Activated CD8-positive, alpha-beta memory T cell treated with anti-CD3 and anti-CD28 coated beads, Interleukin-2, amount 10 ng/mL, durations not matched to agents 7 days and 5 days (primary cell): Measurements from ENCODE around the gene MATK. TPM values are rescaled to one million over a fixed set of nuclear protein-coding genes. Genes with fewer than 3 reads are reported as not detected.

Source experiments
- ATAC-seq: fragments of 150-1000 bp; cut with Tn5 transposase; one replicate; pipeline ENCODE4 v1.10.0; 2021; ENCODE audit warnings: moderate library complexity
- CTCF ChIA-PET: fragments of 350-600 bp; sonication (Branson Sonifier 250); formaldehyde crosslinking; loops from one replicate; lab custom pipeline; 2021; ENCODE audit warnings: antibody characterized with exemption; lab: Charles Lee
- DNase-seq: peaks from one replicate; pipeline ENCODE4 v3.0.0-alpha.2; 2020
- H3K27ac Mint-ChIP-seq: one replicate; pipeline ENCODE4 v1.8.0; 2021; ENCODE audit warnings: mild to moderate bottlenecking, mixed read lengths
- H3K27me3 Mint-ChIP-seq: one replicate; pipeline ENCODE4 v1.8.0; 2021; ENCODE audit warnings: mixed read lengths
- H3K36me3 Mint-ChIP-seq: one replicate; pipeline ENCODE4 v1.8.0; 2021; ENCODE audit warnings: mild to moderate bottlenecking, mixed read lengths
- H3K4me1 Mint-ChIP-seq: one replicate; pipeline ENCODE4 v1.8.0; 2021; ENCODE audit warnings: mixed read lengths
- H3K4me3 Mint-ChIP-seq: one replicate; pipeline ENCODE4 v1.8.0; 2021; ENCODE audit warnings: mild to moderate bottlenecking, moderate library complexity, mixed read lengths
- H3K9me3 Mint-ChIP-seq: one replicate; pipeline ENCODE4 v1.8.0; 2022; ENCODE audit warnings: low read depth, mixed read lengths
- total RNA-seq, 2 experiments: library from RNA; stranded (reverse); gene quantifications; one replicate each; pipeline ENCODE4 v1.2.3, GENCODE V29; 2021

MATK gene
- total RNA-seq, 2 experiments from 2014 or later, result 26.8 to 30.8 TPM

DNA sequence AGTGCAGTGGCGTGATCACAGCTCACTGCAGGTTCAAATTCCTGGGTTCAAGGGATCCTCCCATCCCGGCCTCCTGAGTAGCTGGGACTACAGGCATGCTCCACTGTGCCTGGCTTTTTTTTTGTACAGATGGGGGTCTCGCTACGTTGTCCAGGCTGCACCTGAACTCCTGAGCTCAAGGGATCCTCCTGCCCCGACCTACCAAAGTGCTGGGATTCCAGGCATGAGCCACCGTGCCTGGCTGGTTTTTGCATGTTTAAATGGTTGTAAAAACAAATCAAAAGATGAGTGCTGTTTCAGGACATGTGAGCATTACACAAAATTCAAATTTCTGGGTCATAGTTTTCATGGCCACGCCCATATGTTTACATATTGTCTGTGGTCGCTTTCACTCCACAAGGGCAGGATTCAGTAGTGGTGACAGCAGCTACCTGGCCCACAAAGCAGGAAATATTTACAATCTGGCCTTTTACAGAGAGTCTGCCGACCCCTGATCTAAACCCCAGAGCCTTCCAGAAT lies 5.3 kb downstream of the MATK start:
- Mint-ChIP-seq H3K27me3 (no peaks in the 10 kb centered on the region), H3K4me1 (peaks cover 17% of the 10 kb centered on the region), H3K9me3 (peaks cover 14% of the 10 kb centered on the region), H3K4me3 (no peak overlapping the region), H3K36me3 (peaks cover 24% of the 10 kb centered on the region), H3K27ac (no peak overlapping the region)
- ATAC-seq, result no peak
- DNase-seq, result no peak
- CTCF ChIA-PET, result interaction anchor here (1.0 to 2.6 kb wide), 8 partner anchors 9 to 68 kb away, joined by 3 to 7 read pairs (median 4); partner anchors contain the start of genes MRPL54 and RAX2

DNA sequence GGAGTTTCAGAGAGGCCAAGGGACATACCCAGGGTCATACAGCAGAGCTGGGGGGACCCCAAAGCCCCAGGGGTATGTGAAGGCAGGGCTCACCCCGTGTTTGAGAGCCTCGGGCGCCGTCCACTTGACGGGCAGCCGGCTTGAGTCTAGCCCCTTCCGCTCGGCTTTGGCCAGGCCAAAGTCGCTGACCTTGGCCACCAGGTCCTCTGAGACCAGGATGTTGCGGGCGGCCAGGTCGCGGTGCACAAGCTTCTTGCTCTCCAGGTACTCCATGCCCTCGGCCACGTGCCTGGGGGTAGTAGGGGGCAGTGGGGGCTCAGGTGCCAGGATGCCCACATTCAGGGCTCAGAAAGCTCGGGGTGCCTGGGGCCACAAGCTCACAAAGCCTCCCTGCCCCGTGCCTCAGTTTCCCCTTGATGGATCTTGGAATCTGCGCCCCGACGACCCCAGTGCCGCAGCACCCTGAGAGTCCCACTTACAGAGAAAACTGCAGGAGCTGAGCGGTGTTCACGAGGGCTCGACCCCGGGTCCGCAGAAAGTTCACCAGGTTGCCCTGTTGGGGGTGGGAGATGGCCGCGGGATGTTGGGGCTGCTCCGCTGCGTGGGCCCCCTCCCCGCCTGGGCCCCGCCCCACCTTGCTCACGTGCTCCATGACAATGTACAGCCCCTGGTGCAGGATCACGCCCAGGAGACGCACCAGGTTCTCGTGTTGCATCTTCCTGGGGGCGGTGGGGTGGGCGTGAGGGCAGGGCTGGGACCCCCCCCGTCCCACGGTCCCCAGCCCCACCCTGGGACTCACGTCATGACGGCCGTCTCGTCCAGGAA lies 7.1 kb downstream of the MATK start:
- CTCF ChIA-PET, result interaction anchor here (0.8 to 2.6 kb wide), 3 partner anchors 16 to 70 kb away, joined by 3 to 7 read pairs (median 3); partner anchors contain the start of gene MRPL54
- H3K36me3 Mint-ChIP-seq, result peaks cover 22% of the 10 kb centered on the region
- peaks cover 6% of the 10 kb centered on the region for H3K4me1 Mint-ChIP-seq
- ATAC-seq, result no peak
- H3K9me3 Mint-ChIP-seq, result peaks cover 14% of the 10 kb centered on the region
- no peaks in the 10 kb centered on the region for H3K27me3 Mint-ChIP-seq
- H3K27ac Mint-ChIP-seq, result no peak overlapping the region
- H3K4me3 Mint-ChIP-seq, result no peak overlapping the region
- no peak for DNase-seq

GRCh38 chr19:3778104-3778867 lies 7.9 kb downstream of the MATK start:
- DNase-seq, result no peak
- Mint-ChIP-seq H3K36me3 (peaks cover 19% of the 10 kb centered on the region), H3K9me3 (peaks cover 14% of the 10 kb centered on the region), H3K4me1 (peaks cover 6% of the 10 kb centered on the region), H3K27ac (no peak overlapping the region), H3K4me3 (no peak overlapping the region), H3K27me3 (no peaks in the 10 kb centered on the region)
- ATAC-seq, result no peak
- CTCF ChIA-PET, result interaction anchor here (0.8 to 2.6 kb wide), 3 partner anchors 15 to 71 kb away, joined by 3 to 7 read pairs (median 3); partner anchors contain the start of gene MRPL54

DNA sequence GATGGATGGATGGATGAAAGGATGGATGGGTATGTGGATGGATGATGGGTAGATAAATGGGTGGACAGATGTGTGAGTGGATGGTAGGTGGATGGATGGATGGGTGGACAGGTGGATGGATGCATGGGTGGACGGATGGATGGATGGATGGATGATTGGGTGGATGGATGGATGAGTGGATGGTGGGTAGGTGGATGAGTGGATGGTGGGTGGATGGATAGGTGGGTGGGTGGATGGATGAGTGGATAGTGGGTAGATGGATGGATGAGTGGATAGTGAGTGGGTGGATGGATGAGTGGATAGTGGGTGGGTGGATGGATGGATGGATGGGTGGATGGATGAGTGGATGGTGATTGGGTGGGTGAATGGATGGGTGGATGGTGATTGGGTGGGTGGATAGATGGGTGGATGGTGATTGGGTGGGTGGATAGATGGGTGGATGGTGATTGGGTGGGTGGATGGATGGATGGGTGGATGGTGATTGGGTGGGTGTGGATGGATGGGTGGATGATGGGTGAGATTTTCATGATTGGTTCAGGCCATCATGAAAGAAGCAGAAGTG lies 9.6 kb downstream of the MATK start:
- Mint-ChIP-seq H3K27me3 (no peaks in the 10 kb centered on the region), H3K4me3 (no peak overlapping the region), H3K4me1 (peaks cover 11% of the 10 kb centered on the region), H3K9me3 (peaks cover 7% of the 10 kb centered on the region), H3K36me3 (peaks cover 8% of the 10 kb centered on the region), H3K27ac (no peak overlapping the region)
- no peak for ATAC-seq
- CTCF ChIA-PET, result no interaction called here
- DNase-seq, result no peak

GRCh38 chr19:3775831-3776230 lies 10.3 kb downstream of the MATK start:
- DNase-seq (no peak), ATAC-seq (no peak)
- CTCF ChIA-PET, result no interaction called here
- Mint-ChIP-seq H3K4me1 (peaks cover 6% of the 10 kb centered on the region), H3K27ac (no peak overlapping the region), H3K36me3 (peaks cover under 1% of the 10 kb centered on the region), H3K27me3 (no peaks in the 10 kb centered on the region), H3K9me3 (peaks cover under 1% of the 10 kb centered on the region), H3K4me3 (no peak overlapping the region)

GRCh38 chr19:3775374-3775711 lies 10.8 kb downstream of the MATK start:
- Mint-ChIP-seq H3K9me3 (no peaks in the 10 kb centered on the region), H3K4me1 (peaks cover 5% of the 10 kb centered on the region), H3K4me3 (no peak overlapping the region), H3K27ac (no peak overlapping the region), H3K36me3 (no peaks in the 10 kb centered on the region), H3K27me3 (no peaks in the 10 kb centered on the region)
- CTCF ChIA-PET, result interaction anchor here (1.6 kb wide), 1 partner anchor 13 kb away, joined by 5 read pairs; the partner anchor contains the start of gene MRPL54
- no peak for DNase-seq
- ATAC-seq, result no peak

GRCh38 chr19:3774621-3775373 lies 11.4 kb downstream of the MATK start:
- H3K27ac Mint-ChIP-seq, result no peak overlapping the region
- CTCF ChIA-PET, result interaction anchor here (1.0 to 2.8 kb wide), 3 partner anchors 12 to 824 kb away, joined by 3 to 14 read pairs (median 5); partner anchors contain the start of gene MRPL54
- ATAC-seq (no peak), DNase-seq (no peak)
- no peak overlapping the region for H3K4me3 Mint-ChIP-seq
- no peaks in the 10 kb centered on the region for H3K27me3 Mint-ChIP-seq
- no peaks in the 10 kb centered on the region for H3K9me3 Mint-ChIP-seq
- H3K36me3 Mint-ChIP-seq, result no peaks in the 10 kb centered on the region
- H3K4me1 Mint-ChIP-seq, result peaks cover 5% of the 10 kb centered on the region

GRCh38 chr19:3773814-3774515 lies 12.2 kb downstream of the MATK start:
- no peaks in the 10 kb centered on the region for H3K27me3 Mint-ChIP-seq
- CTCF ChIA-PET, result interaction anchor here (1.0 to 2.8 kb wide), 4 partner anchors 11 to 824 kb away, joined by 3 to 14 read pairs (median 6); partner anchors contain the start of gene MRPL54
- no peak overlapping the region for H3K4me3 Mint-ChIP-seq
- no peak overlapping the region for H3K27ac Mint-ChIP-seq
- H3K4me1 Mint-ChIP-seq, result peaks cover 5% of the 10 kb centered on the region
- H3K36me3 Mint-ChIP-seq, result peaks cover under 1% of the 10 kb centered on the region
- DNase-seq (no peak), ATAC-seq (no peak)
- no peaks in the 10 kb centered on the region for H3K9me3 Mint-ChIP-seq

DNA sequence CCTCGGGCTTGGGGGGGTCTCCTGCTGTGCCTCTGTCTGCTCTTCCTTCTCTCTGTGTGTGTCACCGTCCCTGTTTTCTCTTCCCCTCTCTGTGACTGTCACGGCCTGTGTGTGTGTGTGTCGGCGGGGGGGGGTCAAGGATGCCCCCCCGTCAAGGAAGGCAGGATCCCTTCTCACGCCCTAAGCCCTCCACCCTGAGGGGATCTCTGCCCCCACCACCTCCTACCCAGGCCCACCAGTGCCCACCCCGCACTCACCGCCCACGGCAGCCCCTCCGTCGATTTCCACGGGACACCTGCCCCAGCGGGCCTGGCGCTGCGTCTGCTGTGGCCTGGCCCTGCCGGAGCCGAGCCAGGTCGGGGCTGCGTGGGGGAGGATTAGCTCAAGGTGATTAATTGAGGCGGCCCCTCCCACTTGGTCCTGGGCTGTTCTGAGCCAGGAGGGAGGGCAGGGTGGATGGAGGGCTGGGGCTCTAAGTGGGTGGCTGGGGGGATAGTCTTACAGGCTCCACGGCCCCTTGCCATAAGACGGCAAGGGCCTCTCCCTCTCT lies 14.2 kb downstream of the MATK start, which contains the start of gene RAX2:
TSS of gene RAX2 (minus strand) at position 323 of the 550 bp plus-strand sequence. CDS start 486 bp downstream, outside the sequence.
- Mint-ChIP-seq H3K9me3 (no peaks in the 10 kb centered on the region), H3K4me3 (no peak within 1 kb of the TSS), H3K27me3 (no peaks in the 10 kb centered on the region), H3K27ac (no peak within 1 kb of the TSS), H3K36me3 (peaks cover 2% of the 10 kb centered on the region), H3K4me1 (peaks cover 14% of the 10 kb centered on the region)
- CTCF ChIA-PET, result interaction anchor here (1.2 to 2.6 kb wide), 2 partner anchors 9 to 10 kb away, joined by 3 to 8 read pairs; partner anchors contain the start of gene MRPL54
- DNase-seq, result no peak
- no peak for ATAC-seq

GRCh38 chr19:3771000-3771905 lies 14.9 kb downstream of the MATK start:
- no peak overlapping the region for H3K4me3 Mint-ChIP-seq
- peaks cover 21% of the 10 kb centered on the region for H3K4me1 Mint-ChIP-seq
- no peaks in the 10 kb centered on the region for H3K27me3 Mint-ChIP-seq
- DNase-seq (no peak), ATAC-seq (no peak)
- no peak overlapping the region for H3K27ac Mint-ChIP-seq
- peaks cover 8% of the 10 kb centered on the region for H3K36me3 Mint-ChIP-seq
- no peaks in the 10 kb centered on the region for H3K9me3 Mint-ChIP-seq
- CTCF ChIA-PET, result interaction anchor here (1.2 to 2.6 kb wide), 2 partner anchors 8 to 10 kb away, joined by 3 to 8 read pairs; partner anchors contain the start of gene MRPL54
